ENCODE measurements around the gene GLIPR1L2. TPM values are rescaled to one million over a fixed set of nuclear protein-coding genes. Genes with fewer than 3 reads are reported as not detected.

Gene GLIPR1L2
- total and polyA plus RNA-seq, 2 donors (not counting 1 experiment from before 2014, with no cell fraction given): 0.37 to 0.91 TPM

GRCh38 chr12:75428767-75429166, 37.9 kb downstream of the GLIPR1L2 start:
- Mint-ChIP-seq H3K27ac (no peak overlapping the region), H3K4me1 (no peaks in the 10 kb centered on the region), H3K4me3 (no peak overlapping the region), H3K27me3 (peaks cover 8% of the 10 kb centered on the region), H3K9me3 (ENCODE audit: insufficient read depth) (peaks cover 12% of the 10 kb centered on the region)
- Histone ChIP-seq H3K9me3 (ENCODE audit: control extremely low read depth in 1 of 3, control insufficient read depth in 2 of 3, insufficient read depth in 1 of 3, low read length in 2 of 3) (peaks cover 1 to 25% (median 16%) of the 10 kb centered on the region in 3 donors), H3K36me3 (replicated peaks in 1 of 2; ENCODE audit: control extremely low read depth in 1 of 2, control insufficient read depth in 1 of 2, extremely low read depth in 1 of 2, insufficient read depth in 2 of 2, low read length in 1 of 2) (no peaks in the 10 kb centered on the region), H3K4me2 (replicated peaks; ENCODE audit: low read depth, low read length, poor library complexity, severe bottlenecking) (no peak overlapping the region), H3K4me1 (ENCODE audit: control insufficient read depth in 2 of 2, insufficient read depth in 2 of 2, low read length in 2 of 2) (no peaks in the 10 kb centered on the region), H3K9ac (ENCODE audit: low read length) (no peak overlapping the region), H2AFZ (ENCODE audit: insufficient read depth, low read depth, low read length, poor library complexity, severe bottlenecking) (no peak overlapping the region), H3K27me3 (replicated peaks in 1 of 4; ENCODE audit: control extremely low read depth in 1 of 4, control insufficient read depth in 3 of 4, insufficient read depth in 4 of 4, low read length in 3 of 4) (no peaks in the 10 kb centered on the region), H3K79me2 (ENCODE audit: control insufficient read depth, insufficient read depth, low read length) (no peaks in the 10 kb centered on the region), H3K4me3 (ENCODE audit: control extremely low read depth in 1 of 5, extremely low read depth in 1 of 5, insufficient read depth in 1 of 5, low read depth in 2 of 5, low read length in 4 of 5) (no peak overlapping the region), H3K27ac (ENCODE audit: low read length in 2 of 2) (no peak overlapping the region), H4K20me1 (ENCODE audit: control insufficient read depth, insufficient read depth, low read length, poor library complexity, severe bottlenecking) (no peaks in the 10 kb centered on the region)
- CTCF ChIA-PET: no interaction called here
- intact Hi-C loops (cut with micrococcal nuclease): no loop called here
- no peak for DNase-seq
- POLR2A ChIA-PET: no interaction called here
- no peak for TF ChIP-seq CTCF (IDR thresholded peaks at IDR 0.05)
- TF ChIP-seq EZH2 (IDR thresholded peaks at IDR 0.05; ENCODE audit: borderline replicate concordance, insufficient read depth, low read depth, low read length, poor library complexity, severe bottlenecking): no peak
- WGBS (ENCODE audit: insufficient coverage): 100% methylated on average over 1 of the region's 1 CpG
- ATAC-seq (ENCODE audit: low read depth): no peak

- peaks cover 0 to 3% of the 10 kb centered on the region in 2 donors for H3K4me1 ChIP-seq (ENCODE audit: control insufficient read depth in 2 of 2, insufficient read depth in 2 of 2, low read length in 2 of 2)
- Mint-ChIP-seq H3K4me3 (no peak overlapping the region), H3K4me1 (peaks cover 5% of the 10 kb centered on the region), H3K27ac (no peak overlapping the region), H3K9me3 (ENCODE audit: insufficient read depth) (peaks cover 7% of the 10 kb centered on the region), H3K27me3 (peaks cover 3% of the 10 kb centered on the region)
- intact Hi-C loops (cut with micrococcal nuclease): no loop called here
- no peaks in the 10 kb centered on the region for H3K27me3 ChIP-seq (replicated peaks in 1 of 4; ENCODE audit: control extremely low read depth in 1 of 4, control insufficient read depth in 3 of 4, insufficient read depth in 4 of 4, low read length in 3 of 4)
- TF ChIP-seq EZH2 (IDR thresholded peaks at IDR 0.05; ENCODE audit: borderline replicate concordance, insufficient read depth, low read depth, low read length, poor library complexity, severe bottlenecking): no peak
- no peak for TF ChIP-seq CTCF (IDR thresholded peaks at IDR 0.05)
- no CpG with 5 or more reads among the region's 1 CpG for WGBS (ENCODE audit: insufficient coverage)
- ATAC-seq (ENCODE audit: low read depth): no peak
- H4K20me1 ChIP-seq (ENCODE audit: control insufficient read depth, insufficient read depth, low read length, poor library complexity, severe bottlenecking): no peaks in the 10 kb centered on the region
- H3K27ac ChIP-seq (ENCODE audit: low read length in 2 of 2): no peak overlapping the region
- no peak for DNase-seq
- H3K4me3 ChIP-seq (ENCODE audit: control extremely low read depth in 1 of 5, extremely low read depth in 1 of 5, insufficient read depth in 1 of 5, low read depth in 2 of 5, low read length in 4 of 5): no peak overlapping the region
- ChIA-PET CTCF (interaction anchor here (0.6 to 0.7 kb wide), 2 partner anchors 14 to 25 kb away, joined by 3 to 4 read pairs; no protein-coding TSS in a partner anchor), POLR2A (no interaction called here)
- H2AFZ ChIP-seq (ENCODE audit: insufficient read depth, low read depth, low read length, poor library complexity, severe bottlenecking): no peak overlapping the region
- H3K9me3 ChIP-seq (ENCODE audit: control extremely low read depth in 1 of 3, control insufficient read depth in 2 of 3, insufficient read depth in 1 of 3, low read length in 2 of 3): peaks cover 1 to 20% (median 16%) of the 10 kb centered on the region in 3 donors
- H3K36me3 ChIP-seq (replicated peaks in 1 of 2; ENCODE audit: control extremely low read depth in 1 of 2, control insufficient read depth in 1 of 2, extremely low read depth in 1 of 2, insufficient read depth in 2 of 2, low read length in 1 of 2): no peaks in the 10 kb centered on the region
- H3K9ac ChIP-seq (ENCODE audit: low read length): no peak overlapping the region
- no peak overlapping the region for H3K4me2 ChIP-seq (replicated peaks; ENCODE audit: low read depth, low read length, poor library complexity, severe bottlenecking)
- no peaks in the 10 kb centered on the region for H3K79me2 ChIP-seq (ENCODE audit: control insufficient read depth, insufficient read depth, low read length)
Observed at GRCh38 chr12:75432924-75433323, 42.0 kb downstream of the GLIPR1L2 start.

Measured in B cell (primary cell).